HG03521 (cell line): Measurements from ENCODE around the gene TFEB.

Experiments used
- ATAC-seq: cut with Tn5 transposase; IDR thresholded peaks from one replicate; pipeline ENCODE4 v1.9.1; 2021; ENCODE audit warnings: mild to moderate bottlenecking, moderate library complexity; ENCODE audit not compliant: unreplicated experiment

The TFEB gene

GRCh38 chr6:41724228-41724580, 11.2 kb downstream of the TFEB start:
- ATAC-seq, result no peak

GRCh38 chr6:41723530-41724227, 11.7 kb downstream of the TFEB start:
- ATAC-seq, result peak; percentile 64

- peak; percentile 3 for ATAC-seq
These were observed 12.4 kb downstream of the TFEB start for GRCh38 chr6:41722969-41723529.

- no peak for ATAC-seq
These were observed 14.0 kb downstream of the TFEB start for GRCh38 chr6:41721414-41721813.

GRCh38 chr6:41720783-41721182, 14.6 kb downstream of the TFEB start:
- ATAC-seq, result no peak

GRCh38 chr6:41720262-41720620, 15.2 kb downstream of the TFEB start:
- ATAC-seq, result no peak

GRCh38 chr6:41719436-41720261, 15.8 kb downstream of the TFEB start:
- ATAC-seq, result no peak

GRCh38 chr6:41718828-41719227, 16.6 kb downstream of the TFEB start:
- no peak for ATAC-seq

GRCh38 chr6:41717392-41717736, 18.0 kb downstream of the TFEB start:
- no peak for ATAC-seq

GRCh38 chr6:41716516-41717391, 18.7 kb downstream of the TFEB start:
- ATAC-seq, result no peak

GRCh38 chr6:41715795-41716515, 19.5 kb downstream of the TFEB start:
- no peak for ATAC-seq

- no peak for ATAC-seq
These were observed 20.7 kb downstream of the TFEB start for GRCh38 chr6:41714556-41715273.

GRCh38 chr6:41713650-41714291, 21.6 kb downstream of the TFEB start:
- ATAC-seq, result peak; percentile 48

GRCh38 chr6:41713159-41713649, 22.2 kb downstream of the TFEB start:
- ATAC-seq, result no peak

GRCh38 chr6:41712651-41713103, 22.7 kb downstream of the TFEB start:
- ATAC-seq, result no peak

GRCh38 chr6:41711323-41712038, 23.9 kb downstream of the TFEB start:
- no peak for ATAC-seq

GRCh38 chr6:41709375-41709774, 26.0 kb downstream of the TFEB start:
- ATAC-seq, result no peak

- no peak for ATAC-seq
These were observed 26.6 kb downstream of the TFEB start for GRCh38 chr6:41708856-41709255.
